HepG2 (cell line): Measurements from ENCODE around the gene ABHD1. TPM values are rescaled to one million over a fixed set of nuclear protein-coding genes. Genes with fewer than 3 reads are reported as not detected.
A peak's percentile ranks its signal among the peaks of the same experiment; 100 is the strongest.

Experiments used
- ATAC-seq: fragments of 200-7000 bp; cut with Tn5 transposase; 3 replicates; pipeline ENCODE4 v1.9.1; 2020; ENCODE audit warnings: mild to moderate bottlenecking, moderate library complexity
- BruUV-seq: library from RNA; stranded (reverse); fragments of 400-500 nt; replicated peaks from 2 replicates; lab custom pipeline; 2021; lab: Mats Ljungman, UMichigan
- CTCF ChIA-PET: fragments of 300-600 bp; formaldehyde crosslinking; extraction: SDS; loops from one replicate; lab custom pipeline; 2021; ENCODE audit warnings: low total read pairs, inconsistent platforms, low intra/inter-chr PET ratio; lab: Yijun Ruan, JAX
- POLR2A ChIA-PET: fragments of 350-600 bp; sonication (Branson Sonifier 250); formaldehyde crosslinking; loops from one replicate; lab custom pipeline; 2020; ENCODE audit warnings: antibody characterized with exemption, inconsistent platforms; lab: Yijun Ruan, JAX
- DNase-seq: peaks from one replicate; pipeline ENCODE4 v3.0.0-alpha.2; 2015; ENCODE audit warnings: low spot score
- FAIRE-seq: peaks from 3 replicates; lab custom pipeline; 2011; peaks lifted over from hg19 to GRCh38; lab: Jason Lieb, UNC
- H2AFZ ChIP-seq: one replicate; pipeline ENCODE4 v1.6.1; 2011; ENCODE audit warnings: low read length, inconsistent platforms
- H3K27ac ChIP-seq: fragments of 300-600 bp; 3 replicates; pipeline ENCODE4 v1.8.0; 2011; ENCODE audit warnings: mixed run types, mild to moderate bottlenecking, mixed read lengths, low read length, inconsistent platforms; ENCODE audit not compliant: insufficient read depth; ENCODE audit errors: extremely low read length
- H3K27me3 ChIP-seq, 2 experiments: fragments of 200-600 bp in 1 of 2; 2 replicates in 1 of 2; 3 replicates in 1 of 2; pipeline versions ENCODE4 v1.6.0 to v1.8.0; 2011; ENCODE audit warnings: low read length in 2 of 2, mild to moderate bottlenecking in 2 of 2, moderate library complexity in 2 of 2, inconsistent platforms in 1 of 2; ENCODE audit not compliant: insufficient read depth in 2 of 2, control insufficient read depth in 1 of 2
- H3K36me3 ChIP-seq, 2 experiments: fragments of 200-600 bp in 1 of 2; replicated peaks in 1 of 2; 2 replicates in 1 of 2; 3 replicates in 1 of 2; pipeline versions ENCODE4 v1.5.1 to v1.8.0; 2011; ENCODE audit warnings: low read length in 2 of 2, inconsistent platforms in 1 of 2; ENCODE audit not compliant: insufficient read depth in 2 of 2, control insufficient read depth in 1 of 2
- H3K4me1 ChIP-seq: 2 replicates; pipeline ENCODE4 v1.5.1; 2012; ENCODE audit warnings: low read length, inconsistent platforms; ENCODE audit not compliant: insufficient read depth
- H3K4me2 ChIP-seq: 2 replicates; pipeline ENCODE4 v1.6.0; 2011; ENCODE audit warnings: low read depth, low read length, inconsistent platforms
- H3K4me3 ChIP-seq, 3 experiments: fragments of 200-600 bp in 1 of 3; sonication (generic), shearing (Covaris generic) in 1 of 3; replicated peaks in 1 of 3; 2 replicates each; pipeline ENCODE4 v1.5.1; 2011 to 2016; ENCODE audit warnings: low read length in 3 of 3, inconsistent platforms in 2 of 3, low read depth in 2 of 3, mild to moderate bottlenecking in 2 of 3, control low read depth in 1 of 3, mixed read lengths in 1 of 3; ENCODE audit not compliant: insufficient read depth in 1 of 3
- H3K79me2 ChIP-seq: one replicate; pipeline ENCODE4 v1.6.1; 2011; ENCODE audit warnings: low read length, inconsistent platforms; ENCODE audit not compliant: insufficient read depth
- H3K9ac ChIP-seq: 2 replicates; pipeline ENCODE4 v1.6.0; 2011; ENCODE audit warnings: mild to moderate bottlenecking, low read depth, low read length, inconsistent platforms; ENCODE audit not compliant: insufficient read depth
- H3K9me3 ChIP-seq: 2 replicates; pipeline ENCODE4 v1.5.1; 2012; ENCODE audit warnings: mild to moderate bottlenecking, low read length
- H4K20me1 ChIP-seq: 2 replicates; pipeline ENCODE4 v1.6.0; 2011; ENCODE audit warnings: inconsistent platforms, mild to moderate bottlenecking, low read length, moderate library complexity; ENCODE audit not compliant: insufficient read depth
- ARID4A ChIP-seq: sonication (generic); formaldehyde crosslinking; IDR thresholded peaks from 2 replicates; pipeline ENCODE4 v1.5.0; 2020; ENCODE audit warnings: mild to moderate bottlenecking, missing genetic modification reagents, borderline replicate concordance
- CC2D1A ChIP-seq: sonication (generic); formaldehyde crosslinking; IDR thresholded peaks from 2 replicates; pipeline ENCODE4 v1.8.1; 2023; ENCODE audit warnings: mild to moderate bottlenecking, missing genetic modification reagents
- HNF1B ChIP-seq: sonication (generic); formaldehyde crosslinking; IDR thresholded peaks from 2 replicates; pipeline ENCODE4 v1.5.1; 2020; ENCODE audit warnings: mild to moderate bottlenecking, moderate library complexity, missing genetic modification reagents
- HOXD1 ChIP-seq: sonication (generic); formaldehyde crosslinking; IDR thresholded peaks from 2 replicates; pipeline ENCODE4 v1.5.0; 2020; ENCODE audit warnings: missing genetic modification reagents
- MLX ChIP-seq: IDR thresholded peaks from 2 replicates; pipeline ENCODE4 v1.6.1; 2016
- NFIC ChIP-seq: IDR thresholded peaks from 2 replicates; pipeline ENCODE4 v1.6.1; 2012; ENCODE audit warnings: mild to moderate bottlenecking, low read length, inconsistent platforms
- PTBP1 ChIP-seq: fragments of 200-400 bp; formaldehyde crosslinking; IDR thresholded peaks from 2 replicates; pipeline ENCODE4 v1.6.1; 2018; ENCODE audit warnings: low read length, low read depth; ENCODE audit not compliant: poor library complexity, severe bottlenecking
- RFXANK ChIP-seq: IDR thresholded peaks from 2 replicates; pipeline ENCODE4 v1.6.1; 2016
- RFXAP ChIP-seq: sonication (generic); formaldehyde crosslinking; IDR thresholded peaks from 2 replicates; pipeline ENCODE4 v1.4.0; 2020; ENCODE audit warnings: missing genetic modification reagents, borderline replicate concordance
- SRY ChIP-seq: sonication (generic); formaldehyde crosslinking; IDR thresholded peaks from 2 replicates; pipeline ENCODE4 v1.8.0; 2022; ENCODE audit warnings: mild to moderate bottlenecking, missing genetic modification reagents
- ZC3H4 ChIP-seq: sonication (generic); formaldehyde crosslinking; IDR thresholded peaks from 2 replicates; pipeline ENCODE4 v1.4.0; 2020; ENCODE audit warnings: missing genetic modification reagents, borderline replicate concordance
- ZNF225 ChIP-seq: sonication (generic); formaldehyde crosslinking; IDR thresholded peaks from 2 replicates; pipeline ENCODE4 v1.4.0; 2020; ENCODE audit warnings: mild to moderate bottlenecking, missing genetic modification reagents
- ZNF562 ChIP-seq: sonication (generic); formaldehyde crosslinking; IDR thresholded peaks from 2 replicates; pipeline ENCODE4 v1.8.0; 2022; ENCODE audit warnings: missing genetic modification reagents, borderline replicate concordance
- ZNF720 ChIP-seq: sonication (generic); formaldehyde crosslinking; IDR thresholded peaks from 2 replicates; pipeline ENCODE4 v1.4.0; 2020; ENCODE audit warnings: missing genetic modification reagents
- ZSCAN30 ChIP-seq: sonication (generic); formaldehyde crosslinking; IDR thresholded peaks from 2 replicates; pipeline ENCODE4 v1.5.0; 2020; ENCODE audit warnings: mild to moderate bottlenecking, missing genetic modification reagents
- WGBS: methylation state at CpG from one replicate; pipeline ENCODE4 v1.1.6; 2017; ENCODE audit warnings: low lambda C conversion rate; 5-methylcytosine and 5-hydroxymethylcytosine counted together
- in situ Hi-C: cut with HindIII; loops from 2 replicates; pipeline ENCODE4 v1.10.0; 2017; ENCODE audit warnings: low pct_unique_long_range_greater_than_20kb; ENCODE audit not compliant: extremely low pct_ligation_motif_present
- intact Hi-C: fragments of 100-400 bp; cut with micrococcal nuclease; formaldehyde crosslinking; loops from one replicate; pipeline ENCODE4 v1.10.0; 2022; ENCODE audit not compliant: unreplicated experiment
- polyA plus RNA-seq, 8 experiments: library from polyadenylated mRNA; depleted of rRNA in 3 of 8; stranded (reverse) in 7 of 8; unstranded in 1 of 8; fragments of >200 nt; fragmentation: Illumina TruSeq in 4 of 8; extraction: Trizol in 4 of 8; gene quantifications; 2 replicates each; pipeline versions ENCODE4 v1.2.1 to v1.2.3, GENCODE V29; 2011 to 2016; ENCODE audit warnings: low read depth in 4 of 8, missing spikeins in 1 of 8, mixed read lengths in 1 of 8; ENCODE audit not compliant: insufficient read depth in 1 of 8
- total RNA-seq, 5 experiments: library from RNA; depleted of rRNA; stranded (reverse); fragments of >200 nt; fragmentation: Illumina TruSeq; extraction: Trizol; gene quantifications; 2 replicates each; pipeline ENCODE4 v1.2.3, GENCODE V29; 2016; ENCODE audit warnings: low read depth in 1 of 5

The ABHD1 gene
- total and polyA plus RNA-seq, 2 of the 13 experiments (the other 11 are each of a cell fraction or from before 2014, with no cell fraction given), result 0.04 to 0.81 TPM

GRCh38 chr2:27093430-27094352, 29.9 kb upstream of the ABHD1 start (continued):
- peak; percentile 61 for TF ChIP-seq ARID4A (CRISPR knock-in tag)
- TF ChIP-seq CC2D1A (CRISPR knock-in tag), result no peak
- peak; percentile 48; the same call in 1 of the 2 replicates for TF ChIP-seq ZNF225 (CRISPR knock-in tag)
- TF ChIP-seq HOXD1 (CRISPR knock-in tag), result no peak; the same call in 1 of the 2 replicates

GRCh38 chr2:27094353-27094984, 29.1 kb upstream of the ABHD1 start:
- 88% methylated on average over 24 of the region's 24 CpGs for WGBS
- H4K20me1 ChIP-seq, result no peaks in the 10 kb centered on the region
- H3K9me3 ChIP-seq, result no peaks in the 10 kb centered on the region
- H3K9ac ChIP-seq, result peak overlapping the region; percentile 79
- DNase-seq (no peak), ATAC-seq (no peak), FAIRE-seq (no peak)
- BruUV-seq, result no TSS peak
- peak overlapping the region in 1 of 3 experiments; percentile 59; a peak in 2 of 6 replicates for H3K4me3 ChIP-seq
- no peak overlapping the region for H2AFZ ChIP-seq
- peak overlapping the region; percentile 97 for H3K27ac ChIP-seq
- intact Hi-C loops, result loop anchor here (5.0 kb wide), 1 partner anchor 307 kb away; the partner anchor contains the start of gene CENPA
- peaks cover 36% of the 10 kb centered on the region for H3K79me2 ChIP-seq
- peaks cover 4 to 35% of the 10 kb centered on the region in 2 experiments for H3K36me3 ChIP-seq
- peak overlapping the region; percentile 96 for H3K4me2 ChIP-seq
- ChIA-PET POLR2A (interaction anchor here (0.7 to 4.8 kb wide), 28 partner anchors 8 to 1215 kb away, joined by 3 to 61 read pairs (median 6); partner anchors contain the start of genes ABHD1, AGBL5, ATRAID and CGREF1), CTCF (no interaction called here)
- H3K4me1 ChIP-seq, result peaks cover 76% of the 10 kb centered on the region
- no peaks in the 10 kb centered on the region for H3K27me3 ChIP-seq
- in situ Hi-C loops, result no loop called here
- TF ChIP-seq MLX (CRISPR knock-in tag) (no peak), ZSCAN30 (no peak), HNF1B (CRISPR knock-in tag) (no peak), RFXAP (CRISPR knock-in tag) (no peak), PTBP1 (no peak), ZC3H4 (0 out of 2 replicates have a peak, but pooled peaks have one; percentile 77), ZNF562 (CRISPR knock-in tag) (no peak), RFXANK (CRISPR knock-in tag) (no peak), ZNF720 (CRISPR knock-in tag) (no peak), SRY (no peak), NFIC (no peak)
